HCT116 (cell line): ENCODE results near the gene ESPNL. TPM values are rescaled to one million over a fixed set of nuclear protein-coding genes. Genes with fewer than 3 reads are reported as not detected.

Source experiments
- ATAC-seq: fragments of 200-7000 bp; cut with Tn5 transposase; 2 replicates; pipeline ENCODE4 v1.9.1; 2020; ENCODE audit warnings: mild to moderate bottlenecking, moderate library complexity
- BruUV-seq: library from RNA; stranded (reverse); fragments of 400-500 nt; replicated peaks from 2 replicates; lab custom pipeline; 2021; lab: Mats Ljungman, UMichigan
- CTCF ChIA-PET: fragments of 300-600 bp; sonication (Branson Sonifier 250); formaldehyde crosslinking; loops from one replicate; lab custom pipeline; 2021; ENCODE audit warnings: antibody characterized with exemption; lab: Charles Lee
- POLR2A ChIA-PET: fragments of 300-600, 350-600 bp; sonication (Branson Sonifier 250); formaldehyde crosslinking; loops from one replicate; lab custom pipeline; 2021; ENCODE audit warnings: antibody characterized with exemption; lab: Charles Lee
- RAD21 ChIA-PET, 2 experiments: fragments of 300-600 bp; sonication (Branson Sonifier 250); formaldehyde crosslinking; loops; one replicate each; lab custom pipeline; 2023; ENCODE audit warnings: low total read pairs in 2 of 2; ENCODE audit not compliant: uncharacterized antibody in 2 of 2, unreplicated experiment in 2 of 2, low non-redundant PET in 1 of 2; lab: Charles Lee
- DNase-seq: peaks from one replicate; pipeline ENCODE4 v3.0.0-alpha.2; 2010; ENCODE audit warnings: low read depth, low spot score
- H2AFZ ChIP-seq: fragments of 200-600 bp; shearing (Covaris generic), sonication (generic); 2 replicates; pipeline ENCODE4 v1.6.1; 2017; ENCODE audit warnings: low read depth, mixed run types, mixed read lengths, antibody characterized with exemption, low read length; ENCODE audit not compliant: poor library complexity, severe bottlenecking
- H3K27ac ChIP-seq: 2 replicates; pipeline ENCODE4 v1.5.1; 2012; ENCODE audit warnings: low read depth, low read length
- H3K27me3 ChIP-seq: fragments of 200-600 bp; sonication (generic); 2 replicates; pipeline ENCODE4 v1.6.1; 2016; ENCODE audit warnings: mixed run types, low read length, mixed read lengths; ENCODE audit not compliant: insufficient read depth
- H3K36me3 ChIP-seq, 2 experiments: fragments of 200-500 bp in 1 of 2; fragments of 200-600 bp in 1 of 2; sonication (Bioruptor generic) in 1 of 2; sonication (generic) in 1 of 2; 2 replicates each; pipeline versions ENCODE4 v1.5.1 to v1.6.1; 2014 to 2016; ENCODE audit warnings: low read length in 2 of 2, inconsistent platforms in 1 of 2, mixed read lengths in 1 of 2, mixed run types in 1 of 2; ENCODE audit not compliant: insufficient read depth in 2 of 2, control insufficient read depth in 1 of 2
- H3K4me1 ChIP-seq, 2 experiments: fragments of 200-600 bp in 1 of 2; sonication (generic) in 1 of 2; 2 replicates each; pipeline versions ENCODE4 v1.5.1 to v1.6.1; 2012 to 2017; ENCODE audit warnings: low read length in 2 of 2, inconsistent platforms in 1 of 2, mild to moderate bottlenecking in 1 of 2, mixed read lengths in 1 of 2, mixed run types in 1 of 2, moderate library complexity in 1 of 2; ENCODE audit not compliant: insufficient read depth in 2 of 2, control insufficient read depth in 1 of 2
- H3K4me2 ChIP-seq: fragments of 200-600 bp; sonication (generic); 2 replicates; pipeline ENCODE4 v1.6.1; 2017; ENCODE audit warnings: mixed run types, low read length, mixed read lengths
- H3K4me3 ChIP-seq, 2 experiments: fragments of 200-600 bp in 1 of 2; sonication (generic) in 1 of 2; replicated peaks in 1 of 2; 2 replicates each; pipeline ENCODE4 v1.5.1; 2011 to 2016; ENCODE audit warnings: low read length in 2 of 2, control low read depth in 1 of 2, low read depth in 1 of 2, mild to moderate bottlenecking in 1 of 2, mixed read lengths in 1 of 2, mixed run types in 1 of 2
- H3K79me2 ChIP-seq: fragments of 200-600 bp; sonication (generic); 2 replicates; pipeline ENCODE4 v1.6.1; 2017; ENCODE audit warnings: mild to moderate bottlenecking, mixed run types, low read length, moderate library complexity, mixed read lengths; ENCODE audit not compliant: insufficient read depth
- H3K9ac ChIP-seq: fragments of 200-600 bp; sonication (generic); 2 replicates; pipeline ENCODE4 v1.6.1; 2016; ENCODE audit warnings: low read length, mixed read lengths
- H3K9me2 ChIP-seq: fragments of 200-600 bp; sonication (generic), shearing (Covaris generic); 2 replicates; pipeline ENCODE4 v1.6.1; 2017; ENCODE audit warnings: mixed run types, mild to moderate bottlenecking, moderate library complexity; ENCODE audit not compliant: insufficient read depth
- H3K9me3 ChIP-seq, 2 experiments: fragments of 200-500 bp in 1 of 2; fragments of 200-600 bp in 1 of 2; sonication (Bioruptor generic) in 1 of 2; sonication (generic) in 1 of 2; 2 replicates each; pipeline ENCODE4 v1.6.1; 2014 to 2017; ENCODE audit warnings: low read length in 2 of 2, mixed read lengths in 2 of 2, inconsistent platforms in 1 of 2, low read depth in 1 of 2, mild to moderate bottlenecking in 1 of 2, mixed run types in 1 of 2, moderate library complexity in 1 of 2; ENCODE audit not compliant: control insufficient read depth in 1 of 2, insufficient read depth in 1 of 2
- H4K20me1 ChIP-seq: fragments of 200-600 bp; sonication (generic), shearing (Covaris generic); 2 replicates; pipeline ENCODE4 v1.6.1; 2017; ENCODE audit warnings: mixed run types, mild to moderate bottlenecking, moderate library complexity; ENCODE audit not compliant: insufficient read depth
- CTCF ChIP-seq, 3 experiments: fragments of 200-600 bp in 1 of 3; sonication (generic) in 1 of 3; IDR thresholded peaks in 2 of 3; conservative IDR thresholded peaks in 1 of 3; 2 replicates each; pipeline ENCODE4 v1.5.1; 2012 to 2017; ENCODE audit warnings: low read depth in 2 of 3, low read length in 2 of 3, antibody characterized with exemption in 1 of 3, borderline replicate concordance in 1 of 3, control low read depth in 1 of 3, mild to moderate bottlenecking in 1 of 3, mixed read lengths in 1 of 3, mixed run types in 1 of 3, moderate library complexity in 1 of 3; ENCODE audit not compliant: insufficient read depth in 1 of 3
- EZH2phosphoT487 ChIP-seq: fragments of 200-600 bp; IDR thresholded peaks from 2 replicates; pipeline ENCODE4 v1.6.1; 2018; ENCODE audit warnings: antibody characterized with exemption, borderline replicate concordance
- ZBTB33 ChIP-seq: IDR thresholded peaks from 2 replicates; pipeline ENCODE4 v1.6.1; 2011; ENCODE audit warnings: mild to moderate bottlenecking, low read length, moderate library complexity; ENCODE audit not compliant: insufficient replicate concordance; ENCODE audit errors: extremely low read depth
- intact Hi-C: fragments of 100-400 bp; cut with micrococcal nuclease; formaldehyde crosslinking; loops from 2 replicates; pipeline ENCODE4 v1.10.0; 2022
- total RNA-seq: library from RNA; stranded (reverse); gene quantifications from one replicate; pipeline ENCODE4 v1.2.1, GENCODE V29; 2021; ENCODE audit not compliant: unreplicated experiment

The ESPNL gene
- total RNA-seq, 1 experiment from 2014 or later: 0.22 TPM

GRCh38 chr2:238176613-238177012 is 76.5 kb downstream of the ESPNL start (continued):
- no peak for TF ChIP-seq ZBTB33
- TF ChIP-seq EZH2phosphoT487: no peak

GRCh38 chr2:238180554-238180953 is 80.4 kb downstream of the ESPNL start:
- Histone ChIP-seq H3K9me2 (no peaks in the 10 kb centered on the region), H3K36me3 (peaks cover 54 to 73% of the 10 kb centered on the region in 2 experiments), H3K9me3 (no peaks in the 10 kb centered on the region), H3K4me2 (no peak overlapping the region), H3K4me1 (no peaks in the 10 kb centered on the region), H3K27me3 (no peaks in the 10 kb centered on the region), H2AFZ (no peak overlapping the region), H3K79me2 (no peaks in the 10 kb centered on the region), H4K20me1 (no peaks in the 10 kb centered on the region; the same call in 1 of the 2 replicates)
- DNase-seq: no peak
- ATAC-seq: no peak
- no TSS peak for BruUV-seq
- intact Hi-C loops: no loop called here
- ChIA-PET CTCF (no interaction called here), POLR2A (no interaction called here)
- no peak for TF ChIP-seq CTCF (IDR thresholded peaks at IDR 0.05 in 2 of 3, conservative IDR thresholded peaks at IDR 0.05 in 1 of 3; ENCODE audit: borderline replicate concordance in 1 of 3, insufficient read depth in 1 of 3, low read depth in 2 of 3, low read length in 2 of 3)
- TF ChIP-seq, all 23 proteins: peak for 0
- RAD21 ChIA-PET: no interaction called here
- Histone ChIP-seq H3K27ac (no peak overlapping the region), H3K9ac (no peak overlapping the region), H3K4me3 (no peak overlapping the region)
